Spleen (tissue), 11 donors: ENCODE results near the gene MFN2. TPM values are rescaled to one million over a fixed set of nuclear protein-coding genes. Genes with fewer than 3 reads are reported as not detected.
A peak's percentile ranks its signal among the peaks of the same experiment; 100 is the strongest.

Experiments
- DNase-seq: peaks from one replicate; pipeline ENCODE4 v3.0.0-alpha.2; 2020
- H3K27ac ChIP-seq, 8 donors: fragments of 200-600 bp; sonication (generic) in 7 of 8; 1 replicate in 4 of 8; 2 replicates in 4 of 8; pipeline versions ENCODE4 v1.5.0 to v1.8.0; 2016 to 2021; ENCODE audit warnings: inconsistent platforms in 4 of 8, mild to moderate bottlenecking in 4 of 8, moderate library complexity in 1 of 8
- H3K27me3 ChIP-seq, 7 donors: fragments of 200-600 bp; sonication (generic) in 6 of 7; replicated peaks in 1 of 7; 1 replicate in 4 of 7; 2 replicates in 3 of 7; pipeline versions ENCODE4 v1.5.0 to v1.8.0; 2016 to 2021; ENCODE audit warnings: inconsistent platforms in 3 of 7, mild to moderate bottlenecking in 1 of 7
- H3K36me3 ChIP-seq, 6 donors: fragments of 200-600 bp; sonication (generic) in 5 of 6; 1 replicate in 4 of 6; 2 replicates in 2 of 6; pipeline versions ENCODE4 v1.5.0 to v1.8.0; 2016 to 2021; ENCODE audit warnings: inconsistent platforms in 2 of 6
- H3K4me1 ChIP-seq, 6 donors: fragments of 200-600 bp; sonication (generic) in 5 of 6; 1 replicate in 3 of 6; 2 replicates in 3 of 6; pipeline versions ENCODE4 v1.5.0 to v1.8.0; 2016 to 2021; ENCODE audit warnings: inconsistent platforms in 3 of 6
- H3K4me3 ChIP-seq, 8 donors: fragments of 200-600 bp; sonication (generic) in 7 of 8; 1 replicate in 4 of 8; 2 replicates in 4 of 8; pipeline versions ENCODE4 v1.5.0 to v1.8.0; 2016 to 2021; ENCODE audit warnings: inconsistent platforms in 4 of 8, mild to moderate bottlenecking in 4 of 8, moderate library complexity in 2 of 8
- H3K9me3 ChIP-seq, 8 donors: fragments of 200-600 bp; sonication (generic) in 7 of 8; 1 replicate in 4 of 8; 2 replicates in 4 of 8; pipeline versions ENCODE4 v1.5.0 to v1.8.0; 2016 to 2021; ENCODE audit warnings: inconsistent platforms in 4 of 8
- POLR2A ChIP-seq, 3 donors: fragments of 450-650 bp; IDR thresholded peaks; one replicate each; pipeline ENCODE4 v1.5.1; 2017; ENCODE audit warnings: antibody characterized with exemption in 3 of 3, mild to moderate bottlenecking in 1 of 3
- POLR2AphosphoS5 ChIP-seq, 3 donors: sonication (generic); formaldehyde crosslinking; IDR thresholded peaks; one replicate each; pipeline ENCODE4 v1.5.1; 2017; ENCODE audit warnings: antibody characterized with exemption in 3 of 3
- WGBS, 5 donors: extraction: QIAGEN DNeasy Blood & Tissue Kit in 3 of 5; methylation state at CpG; one replicate each; pipeline versions ENCODE4 v1.1.5 to v1.1.7; 2013 to 2018; 5-methylcytosine and 5-hydroxymethylcytosine counted together
- intact Hi-C: fragments of 100-400 bp; cut with DNase I; formaldehyde crosslinking; loops from one replicate; pipeline ENCODE4 v1.15.0; 2023; ENCODE audit warnings: low total_unique reads
- polyA plus RNA-seq, 3 donors: library from polyadenylated mRNA; stranded (reverse); fragments of 200-250 nt; gene quantifications; one replicate each; pipeline ENCODE4 v1.2.1, GENCODE V29; 2013
- total RNA-seq, 7 donors: library from RNA; depleted of rRNA in 3 of 7; stranded (reverse); fragments of >200 nt in 3 of 7; fragmentation: NEBNext Ultra II Directional in 4 of 7; extraction: Animal tissue kit (Norgen Biotek cat#: 25700) in 4 of 7; gene quantifications; one replicate each; pipeline versions ENCODE4 v1.1.0 to v1.2.1, GENCODE V29; 2016 to 2021
- TF ChIP-seq, protein P1 (sequence below), 11 experiments: fragments of 200-600 bp in 7 of 11; fragments of 450-650 bp in 4 of 11; sonication (generic) in 4 of 11; IDR thresholded peaks in 8 of 11; conservative IDR thresholded peaks in 3 of 11; 1 replicate in 7 of 11; 2 replicates in 4 of 11; pipeline versions ENCODE4 v1.4.0 to v1.8.0; 2016 to 2021; ENCODE audit warnings: antibody characterized with exemption in 11 of 11, inconsistent platforms in 4 of 11, mild to moderate bottlenecking in 1 of 11
- donor health status: healthy with polysubstance abuse.
- donor health status: DM: no; HTN: no; CAD: no; lungs with moderate emphysema.
- donor health status: DM: no; HTN: no; CAD: no.
- donor health status: Bipolar disorder and iron deficiency.
- donor health status: healthy.
- donor health status: DM: no; HTN: no; CAD: no.
- donor health status: DM: yes; HTN: yes; CAD: no.

Gene MFN2
- total and polyA plus RNA-seq, 10 donors = 14.8 to 69.6 (median 60.5) TPM

DNA sequence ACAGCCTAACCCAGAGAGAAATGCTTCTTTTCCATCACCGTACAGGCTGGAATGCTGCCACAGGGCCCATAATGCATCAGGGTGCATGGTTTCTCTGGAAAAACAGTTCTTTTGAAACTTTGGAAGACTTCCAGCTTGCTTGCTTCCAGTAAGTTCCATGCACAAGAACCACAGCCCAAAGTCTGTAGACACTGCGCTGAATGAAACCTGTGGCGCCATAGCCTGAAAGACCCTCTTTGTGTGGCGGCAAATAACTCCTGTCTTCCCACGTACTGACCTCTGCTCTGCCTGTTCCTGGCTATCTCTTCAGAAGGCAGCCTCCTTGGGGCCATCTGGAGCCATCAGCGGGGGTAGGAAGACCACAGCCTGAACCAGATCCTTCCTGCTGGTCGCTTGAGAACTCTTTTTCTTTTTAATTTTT lies 54.1 kb downstream of the MFN2 start:
- Histone ChIP-seq H3K4me1 (peaks cover 0 to 36% (median 9%) of the 10 kb centered on the region in 6 donors), H3K9me3 (no peaks in the 10 kb centered on the region), H3K27me3 (no peaks in the 10 kb centered on the region), H3K36me3 (peaks cover 0 to 36% (median 29%) of the 10 kb centered on the region in 6 donors), H3K27ac (peak overlapping the region in 3 of 8 donors; percentile 26 to 46 (median 43)), H3K4me3 (no peak overlapping the region)
- 39 to 63% (median 50%) methylated on average over 7 of the region's 7 CpGs for WGBS, 5 donors
- DNase-seq = no peak
- intact Hi-C loops = no loop called here
- TF ChIP-seq POLR2A (IDR thresholded peaks at IDR 0.05) (no peak), POLR2AphosphoS5 (IDR thresholded peaks at IDR 0.05) (no peak)
- TF ChIP-seq, protein P1, sequence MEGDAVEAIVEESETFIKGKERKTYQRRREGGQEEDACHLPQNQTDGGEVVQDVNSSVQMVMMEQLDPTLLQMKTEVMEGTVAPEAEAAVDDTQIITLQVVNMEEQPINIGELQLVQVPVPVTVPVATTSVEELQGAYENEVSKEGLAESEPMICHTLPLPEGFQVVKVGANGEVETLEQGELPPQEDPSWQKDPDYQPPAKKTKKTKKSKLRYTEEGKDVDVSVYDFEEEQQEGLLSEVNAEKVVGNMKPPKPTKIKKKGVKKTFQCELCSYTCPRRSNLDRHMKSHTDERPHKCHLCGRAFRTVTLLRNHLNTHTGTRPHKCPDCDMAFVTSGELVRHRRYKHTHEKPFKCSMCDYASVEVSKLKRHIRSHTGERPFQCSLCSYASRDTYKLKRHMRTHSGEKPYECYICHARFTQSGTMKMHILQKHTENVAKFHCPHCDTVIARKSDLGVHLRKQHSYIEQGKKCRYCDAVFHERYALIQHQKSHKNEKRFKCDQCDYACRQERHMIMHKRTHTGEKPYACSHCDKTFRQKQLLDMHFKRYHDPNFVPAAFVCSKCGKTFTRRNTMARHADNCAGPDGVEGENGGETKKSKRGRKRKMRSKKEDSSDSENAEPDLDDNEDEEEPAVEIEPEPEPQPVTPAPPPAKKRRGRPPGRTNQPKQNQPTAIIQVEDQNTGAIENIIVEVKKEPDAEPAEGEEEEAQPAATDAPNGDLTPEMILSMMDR (IDR thresholded peaks at IDR 0.05 in 8 of 11, conservative IDR thresholded peaks at IDR 0.05 in 3 of 11) = no peak

DNA sequence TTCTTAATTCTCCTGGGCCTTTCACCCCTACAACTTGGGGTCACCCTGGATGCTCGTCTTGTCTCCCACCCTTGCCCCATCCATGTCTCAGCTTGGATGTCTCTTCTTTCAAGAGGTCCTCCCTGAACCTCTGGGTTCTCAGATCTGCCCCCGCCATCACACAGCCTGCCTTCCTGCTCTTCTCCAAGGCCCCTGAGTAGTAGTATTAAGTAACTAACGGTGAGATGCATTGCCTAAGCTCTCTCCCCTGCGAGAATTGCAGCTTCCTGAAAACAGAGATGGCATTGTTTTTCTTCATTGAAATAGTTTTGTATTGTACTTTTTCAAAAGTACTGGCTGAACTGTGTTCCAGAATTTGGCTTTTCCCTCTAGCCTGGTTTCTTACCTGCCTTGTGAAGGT lies 55.1 kb downstream of the MFN2 start:
- H3K4me1 ChIP-seq = peaks cover 0 to 46% (median 9%) of the 10 kb centered on the region in 6 donors
- intact Hi-C loops = no loop called here

DNA sequence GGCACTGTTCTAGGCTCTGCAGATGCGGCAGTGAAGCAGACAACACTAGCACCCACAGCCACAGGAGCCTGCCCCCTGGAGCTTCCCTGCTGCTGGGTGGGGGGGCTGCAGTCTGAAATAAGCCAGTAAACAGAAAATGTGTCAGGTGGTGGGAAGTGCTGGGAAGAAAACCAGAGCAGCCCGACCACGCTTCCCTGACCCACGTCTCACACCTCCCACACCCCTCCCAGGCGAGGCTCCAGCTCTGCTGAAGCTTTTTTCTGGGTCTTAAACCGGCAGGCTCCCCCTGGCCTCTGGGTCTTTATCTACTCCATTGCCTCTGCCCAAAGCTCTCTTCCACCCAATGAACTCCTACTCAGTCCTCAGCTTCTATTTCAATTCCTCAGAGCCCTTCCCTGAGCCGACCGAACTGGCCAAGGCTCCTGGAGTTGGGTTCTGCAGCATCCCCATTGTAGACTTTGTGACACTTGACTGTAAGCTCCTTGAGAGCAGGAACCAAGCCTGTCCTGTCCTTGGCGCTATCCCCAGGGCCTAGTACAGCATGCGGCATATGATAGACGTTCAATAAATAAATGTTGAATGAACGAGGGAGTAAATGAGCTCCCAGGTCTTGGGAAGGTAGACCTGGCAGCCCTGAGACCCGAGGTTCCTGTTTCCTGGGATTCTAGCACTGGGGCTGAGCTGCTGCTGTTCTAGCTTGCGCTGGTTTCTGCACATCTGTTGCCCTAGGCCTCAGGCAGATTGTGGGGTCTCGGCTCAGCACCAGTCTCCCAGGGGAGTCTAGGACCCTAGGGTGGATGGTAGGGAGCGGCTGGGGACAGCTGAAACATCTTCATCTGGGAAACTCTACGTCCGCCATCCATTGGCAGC lies 57.5 kb downstream of the MFN2 start:
- Histone ChIP-seq H3K27ac (no peak overlapping the region), H3K27me3 (no peaks in the 10 kb centered on the region), H3K9me3 (no peaks in the 10 kb centered on the region), H3K36me3 (peaks cover 0 to 4% (median 1%) of the 10 kb centered on the region in 6 donors), H3K4me3 (no peak overlapping the region), H3K4me1 (peaks cover 0 to 53% (median 10%) of the 10 kb centered on the region in 6 donors)
- intact Hi-C loops = no loop called here
- WGBS, 5 donors = 80 to 92% (median 85%) methylated on average over 15 to 18 of the region's 18 CpGs
- TF ChIP-seq, protein P1 (IDR thresholded peaks at IDR 0.05 in 8 of 11, conservative IDR thresholded peaks at IDR 0.05 in 3 of 11) = no peak
- TF ChIP-seq POLR2A (IDR thresholded peaks at IDR 0.05) = no peak
- no peak for TF ChIP-seq POLR2AphosphoS5 (IDR thresholded peaks at IDR 0.05)
- DNase-seq = no peak

More for the DNA sequence above, 55.1 kb downstream of the MFN2 start:
- Histone ChIP-seq H3K36me3 (peaks cover 0 to 26% (median 19%) of the 10 kb centered on the region in 6 donors), H3K9me3 (no peaks in the 10 kb centered on the region), H3K4me3 (no peak overlapping the region), H3K27ac (peak overlapping the region in 4 of 8 donors; percentile 24 to 46 (median 40)), H3K27me3 (no peaks in the 10 kb centered on the region)
- DNase-seq = no peak
- WGBS, 5 donors = 41 to 71% (median 67%) methylated on average over 4 of the region's 4 CpGs
- TF ChIP-seq POLR2AphosphoS5 (IDR thresholded peaks at IDR 0.05) (no peak), POLR2A (IDR thresholded peaks at IDR 0.05) (no peak)
- TF ChIP-seq, protein P1 (IDR thresholded peaks at IDR 0.05 in 8 of 11, conservative IDR thresholded peaks at IDR 0.05 in 3 of 11) = no peak
